CD4-positive, alpha-beta T cell treated with Interleukin-15 for 1 hour (primary cell): Measurements from ENCODE around the gene BANK1.
"Not testable (repeated sequence)": the region's sequence is repeated elsewhere in the genome, so short reads cannot be mapped to it uniquely, and the experiment has no call there.

Source experiments
- DNase-seq: peaks from one replicate; pipeline ENCODE4 v3.0.0-alpha.2; 2020

BANK1 gene

GRCh38 chr4:101905527-101905926 is 115.0 kb downstream of the BANK1 start:
- not testable (repeated sequence) for DNase-seq

GRCh38 chr4:101910786-101911373 is 120.3 kb downstream of the BANK1 start:
- DNase-seq, result no peak

DNA sequence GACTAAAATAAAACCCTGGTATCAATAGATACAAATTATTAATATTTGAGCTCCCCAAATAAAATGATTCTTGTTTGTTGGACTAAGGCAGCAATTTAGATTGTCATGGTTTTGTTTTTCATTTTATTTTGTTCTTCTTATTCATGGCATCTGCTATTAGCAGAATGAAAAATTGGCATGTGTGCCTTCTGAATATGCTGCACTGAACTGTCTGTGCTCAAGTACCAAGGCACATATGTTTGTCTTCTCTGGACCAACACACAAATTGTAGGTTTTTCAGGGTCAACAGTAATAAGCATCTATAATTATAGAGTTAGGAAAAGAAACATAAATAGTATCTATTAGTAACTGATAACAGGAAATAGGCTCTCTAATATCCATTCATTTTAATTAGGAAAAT is 121.1 kb downstream of the BANK1 start:
- no peak for DNase-seq

- DNase-seq, result no peak
Measured at GRCh38 chr4:101914761-101915160, 124.2 kb downstream of the BANK1 start.

GRCh38 chr4:101919373-101919977 is 128.9 kb downstream of the BANK1 start:
- DNase-seq, result no peak

GRCh38 chr4:101921370-101921769 is 130.8 kb downstream of the BANK1 start:
- DNase-seq, result no peak

DNA sequence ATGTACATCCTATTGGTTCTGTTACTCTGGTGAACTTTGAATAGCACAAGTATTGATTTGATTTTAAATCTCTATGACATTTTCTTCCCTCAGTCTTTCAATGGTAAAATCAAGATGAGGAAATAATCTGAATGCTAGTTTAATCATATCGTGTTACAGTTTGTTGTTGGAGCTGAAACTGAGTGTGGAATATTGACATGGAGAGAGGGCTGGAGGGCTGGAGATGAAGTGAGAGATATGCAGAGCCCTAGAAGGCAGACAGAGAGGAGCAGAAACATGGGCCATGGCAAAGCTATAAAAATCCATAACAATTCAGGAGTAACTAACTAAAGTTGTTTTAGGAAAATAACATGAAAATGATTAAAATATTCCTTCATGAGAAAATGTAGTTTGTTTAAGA is 141.1 kb downstream of the BANK1 start:
- no peak for DNase-seq

DNA sequence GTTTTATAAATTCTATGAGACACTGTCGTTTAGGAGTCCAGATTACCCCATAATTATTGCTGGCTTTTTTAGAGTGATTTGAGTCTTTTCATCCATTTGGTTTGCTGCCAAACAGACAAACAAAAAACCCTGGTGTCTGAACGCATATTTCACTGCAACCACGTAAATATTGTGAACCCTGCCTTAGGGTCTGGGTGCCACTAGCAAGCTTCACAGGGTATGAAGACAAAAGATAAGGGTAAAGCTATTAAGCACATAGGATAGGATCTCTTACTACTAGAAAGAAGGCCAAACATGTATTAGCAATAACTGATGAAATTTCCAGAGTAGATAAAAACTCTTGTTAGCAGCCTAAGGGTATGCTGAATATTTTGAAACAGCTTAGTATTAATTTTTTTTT is 143.3 kb downstream of the BANK1 start:
- DNase-seq, result no peak

DNA sequence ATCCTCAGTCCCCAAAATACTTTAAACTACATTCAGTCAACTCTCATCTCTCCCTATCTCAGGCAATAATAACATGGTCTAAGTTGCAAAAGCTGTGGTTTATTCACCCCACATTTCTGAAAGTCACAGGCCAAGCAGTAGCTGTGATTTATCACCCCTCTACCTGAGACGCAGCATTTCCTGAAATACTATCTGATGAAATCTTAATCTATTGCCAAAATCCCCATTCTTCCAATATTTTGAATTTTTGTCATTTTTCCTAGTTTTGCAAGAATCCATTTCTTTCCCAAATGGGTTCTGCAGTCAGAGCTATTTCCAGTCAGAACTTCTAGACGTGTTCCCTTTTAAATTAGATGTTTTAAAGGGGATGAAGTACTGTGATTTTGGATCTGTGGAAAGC is 148.3 kb downstream of the BANK1 start:
- DNase-seq, result no peak

- no peak for DNase-seq
Measured at GRCh38 chr4:101941816-101942358, 151.4 kb downstream of the BANK1 start.

GRCh38 chr4:101942891-101943290 is 152.4 kb downstream of the BANK1 start:
- no peak for DNase-seq

DNA sequence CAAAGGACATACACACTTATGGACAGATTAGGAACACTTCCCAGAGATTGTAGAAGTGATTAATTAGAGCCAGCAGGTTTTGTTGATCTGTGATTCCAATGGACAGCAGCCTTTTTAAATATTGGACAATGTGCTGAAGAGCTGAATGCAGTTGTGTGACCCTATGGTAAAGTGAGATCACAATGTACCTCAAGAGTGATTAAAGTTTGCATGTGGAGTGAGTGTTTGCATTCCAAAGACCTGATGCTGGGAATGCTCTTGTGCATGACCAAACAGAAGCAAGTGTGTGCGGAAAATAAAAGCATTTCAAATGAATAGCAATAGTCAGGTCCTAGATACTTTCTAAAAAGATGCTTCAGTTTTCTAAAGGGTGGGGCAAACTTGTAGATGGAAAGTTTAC is 154.1 kb downstream of the BANK1 start:
- no peak for DNase-seq

DNA sequence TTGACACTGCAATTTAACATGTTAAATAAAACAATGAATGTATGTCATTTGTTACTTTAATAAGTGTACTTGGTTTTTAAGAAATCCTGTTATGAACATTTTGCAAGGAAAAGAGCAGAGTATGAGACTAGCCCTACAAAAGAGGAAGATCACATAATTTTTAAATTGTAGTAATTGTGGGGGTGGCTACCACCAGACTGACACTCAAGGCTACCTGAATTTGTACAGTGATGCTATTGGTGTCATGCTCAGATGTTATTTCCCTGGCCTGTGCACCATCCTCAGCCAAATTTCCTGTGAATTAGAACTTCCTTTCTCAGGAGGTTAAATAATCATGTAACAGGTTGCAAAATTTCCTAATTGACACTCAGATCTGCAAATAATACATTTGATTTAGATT is 157.5 kb downstream of the BANK1 start:
- DNase-seq, result no peak

DNA sequence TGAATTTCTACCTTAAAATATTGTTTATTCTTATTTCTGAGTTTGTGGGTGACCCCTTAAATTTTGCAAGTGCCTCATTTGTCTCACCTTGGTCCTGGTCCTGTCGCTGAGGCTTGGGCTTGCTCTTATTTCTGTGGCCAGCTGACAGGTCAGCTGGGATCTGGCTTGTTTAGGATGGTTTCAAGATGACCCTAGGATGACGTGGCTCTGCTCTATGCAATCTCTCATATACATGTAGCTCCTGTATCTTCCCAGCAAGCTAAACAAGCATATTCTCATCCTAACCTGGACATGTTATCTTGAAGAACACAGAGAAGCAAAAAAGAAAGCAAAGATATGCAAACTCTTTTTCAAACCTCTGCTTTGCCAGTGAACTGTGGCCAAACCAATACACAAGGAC is 158.4 kb downstream of the BANK1 start:
- DNase-seq, result no peak

DNA sequence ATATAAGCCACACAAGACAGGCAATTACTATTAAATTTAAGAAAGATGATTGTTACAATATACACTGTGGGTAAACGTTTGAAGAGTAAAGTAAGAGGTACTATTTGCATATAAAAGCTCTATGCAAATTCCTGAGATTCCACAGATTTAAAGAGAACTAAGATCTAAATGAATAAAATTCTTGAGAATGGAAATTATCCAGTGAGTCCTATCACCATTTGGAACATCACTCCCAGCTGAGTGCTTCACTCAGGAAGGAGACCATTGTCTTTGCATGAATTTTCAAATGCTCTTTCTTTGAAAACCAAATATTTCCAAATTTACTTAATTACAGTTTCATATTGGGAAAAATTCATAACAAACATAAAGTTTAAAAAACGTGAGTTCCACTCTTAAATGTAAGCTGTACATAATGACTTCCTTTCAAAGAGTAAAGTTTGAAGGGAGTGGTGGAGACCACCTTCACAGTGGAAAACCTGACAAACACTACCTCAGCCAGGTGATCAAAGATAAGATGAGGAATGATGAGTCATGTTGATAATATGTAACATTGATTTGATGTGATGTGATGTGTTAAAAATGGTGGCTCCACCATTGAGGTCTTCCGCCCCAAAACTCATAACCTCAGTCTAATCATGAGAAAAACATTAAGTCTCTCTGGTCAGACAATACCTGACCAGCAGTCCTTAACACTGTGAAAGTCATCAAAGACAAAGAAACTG is 159.9 kb downstream of the BANK1 start:
- no peak for DNase-seq

- DNase-seq, result no peak
Measured at GRCh38 chr4:101952985-101953384, 162.5 kb downstream of the BANK1 start.

DNA sequence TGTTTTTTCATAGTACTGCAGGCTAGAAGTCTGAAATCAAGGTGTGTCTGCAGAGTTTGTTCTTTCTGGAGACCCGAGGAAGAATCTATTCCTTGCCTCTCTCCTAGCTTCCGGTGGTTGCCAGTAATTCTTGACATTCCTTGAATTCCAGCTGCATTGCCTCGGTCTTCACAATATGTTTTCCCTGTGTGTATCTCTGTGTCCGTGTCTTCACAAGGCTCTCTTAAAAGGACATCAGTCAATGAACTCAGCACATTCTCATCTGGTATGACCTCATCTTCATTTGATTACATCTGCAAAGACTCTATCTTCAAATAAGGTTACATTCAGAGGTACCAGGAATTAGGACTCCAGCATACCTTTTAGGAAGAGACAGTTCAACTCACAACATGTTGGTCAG is 163.4 kb downstream of the BANK1 start:
- no peak for DNase-seq

- DNase-seq, result no peak
Measured at GRCh38 chr4:101954351-101954750, 163.8 kb downstream of the BANK1 start.

GRCh38 chr4:101954975-101955678 is 164.6 kb downstream of the BANK1 start:
- no peak for DNase-seq

GRCh38 chr4:101956068-101956825 is 165.7 kb downstream of the BANK1 start:
- no peak for DNase-seq

DNA sequence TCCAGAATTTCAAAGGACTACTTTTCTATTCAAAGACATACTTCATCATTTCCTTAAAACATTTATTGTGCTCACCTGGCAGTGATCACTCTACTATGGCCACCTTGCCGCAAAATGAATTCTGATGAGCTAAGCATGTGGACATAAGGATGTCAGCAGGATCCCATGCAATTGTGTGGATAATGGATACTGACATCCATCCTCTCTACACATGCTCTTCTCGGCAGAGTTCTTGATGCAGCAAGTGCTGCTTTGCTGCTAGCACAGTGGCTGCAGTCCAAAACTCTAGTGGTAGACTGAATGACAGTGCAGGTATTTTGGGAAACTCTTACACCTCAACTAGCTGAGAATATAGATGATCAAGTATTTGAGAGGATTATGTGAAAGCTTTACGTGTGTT is 168.0 kb downstream of the BANK1 start:
- DNase-seq, result no peak

DNA sequence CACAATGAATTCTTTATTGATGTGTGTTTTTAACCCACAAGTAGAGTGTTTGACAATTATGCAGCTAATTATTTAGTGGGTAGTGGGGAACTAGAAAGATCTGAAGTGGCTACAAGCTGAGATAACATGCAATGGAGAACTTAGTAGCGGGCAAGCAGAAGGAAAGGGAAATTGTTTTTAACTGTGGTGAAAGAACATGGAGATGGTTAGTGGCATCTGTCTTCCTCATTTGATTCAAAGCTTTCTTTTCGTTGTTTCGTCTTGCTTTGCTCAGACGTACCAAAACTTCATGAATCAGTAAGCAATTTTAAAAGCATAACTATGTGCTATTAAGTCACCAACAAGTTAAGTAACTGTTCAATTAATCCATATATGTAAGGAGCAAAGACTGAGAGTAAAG is 169.9 kb downstream of the BANK1 start:
- DNase-seq, result no peak

GRCh38 chr4:101961144-101961543 is 170.6 kb downstream of the BANK1 start:
- no peak for DNase-seq
